NCI-H2081 treated with DMSO at 0.1 percent for 48 hours (cell line): ENCODE data around the gene DGKB.
"Not testable (repeated sequence)": the region's sequence is repeated elsewhere in the genome, so short reads cannot be mapped to it uniquely, and the experiment has no call there.

Source experiments
- DNase-seq: peaks from one replicate; lab custom pipeline; 2025; lab: John Stamatoyannopoulos, UW

The DGKB gene

DNA sequence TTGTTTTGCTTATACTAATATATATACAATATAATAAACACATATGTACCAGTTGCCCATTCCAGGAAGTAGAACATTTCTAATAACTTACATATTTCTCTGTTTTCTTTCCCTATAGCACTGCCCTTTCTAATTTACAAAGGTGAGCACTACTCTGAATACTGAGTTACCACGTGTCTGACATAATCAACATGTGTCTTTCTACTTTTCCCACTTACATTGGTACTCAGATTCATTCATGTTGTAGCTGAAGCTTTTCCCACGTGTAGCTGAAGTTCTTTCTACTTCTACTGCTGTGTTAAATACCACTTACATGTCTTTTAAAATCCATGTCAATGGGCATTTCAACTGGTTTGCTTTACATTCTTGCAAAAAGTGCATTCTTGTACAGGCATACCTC, 317.3 kb downstream of the DGKB start:
- no peak for DNase-seq

DNA sequence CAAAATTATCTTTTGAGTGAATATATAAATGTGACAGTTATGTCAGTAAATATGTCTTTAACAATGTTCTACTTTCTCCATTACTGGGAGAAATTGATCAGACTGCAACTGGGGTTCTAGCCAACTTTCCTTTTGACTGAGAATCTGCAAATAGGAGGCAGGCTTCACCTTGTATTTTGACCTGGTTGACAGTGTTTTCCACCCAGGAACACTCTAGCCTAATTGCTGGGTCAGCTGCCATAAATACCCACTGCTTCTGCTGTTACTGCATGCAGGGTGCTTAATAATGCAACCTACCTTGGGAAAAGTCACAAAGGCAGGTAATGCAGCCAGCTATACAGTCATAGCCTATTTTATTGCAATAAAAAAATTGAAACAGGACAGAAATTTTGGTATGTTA, 319.0 kb downstream of the DGKB start:
- DNase-seq: no peak

DNA sequence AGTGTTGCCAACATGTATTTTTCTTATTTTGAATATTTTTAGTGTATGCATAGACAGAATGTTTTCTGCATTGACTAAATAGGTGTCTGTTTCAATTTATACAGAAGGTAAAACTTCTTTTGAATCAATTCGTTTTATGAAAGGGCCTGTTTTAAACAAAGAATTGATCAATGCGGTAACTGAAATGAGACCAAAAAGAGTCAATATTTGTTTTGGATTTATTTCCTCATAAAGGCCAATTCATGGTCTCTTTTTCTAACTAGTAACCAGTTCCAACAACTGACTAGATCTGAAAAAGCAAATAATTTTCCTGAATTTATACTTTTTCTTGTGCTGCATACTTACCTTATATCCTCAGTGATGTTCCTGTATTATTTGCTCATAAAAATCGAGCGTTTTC, 320.5 kb downstream of the DGKB start:
- no peak for DNase-seq

DNA sequence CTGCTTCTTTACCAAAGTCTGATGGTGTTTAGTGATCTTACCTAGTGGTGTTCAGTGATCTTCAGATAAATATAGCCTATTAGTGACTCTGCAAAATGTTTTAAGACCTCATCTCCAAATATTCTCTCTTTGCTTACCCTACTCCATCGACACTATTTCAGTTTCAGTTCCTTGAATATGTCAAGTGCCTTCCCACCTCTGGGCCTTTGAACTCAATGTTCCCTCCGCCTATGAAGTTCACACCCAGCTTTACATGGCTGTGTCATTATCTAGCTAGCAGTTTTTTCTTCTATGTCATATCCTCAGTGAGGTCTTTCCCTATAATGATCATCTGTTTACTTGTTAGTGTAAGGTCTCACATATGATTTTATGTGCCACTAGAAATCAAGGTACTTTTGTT, 322.6 kb downstream of the DGKB start:
- DNase-seq: no peak

DNA sequence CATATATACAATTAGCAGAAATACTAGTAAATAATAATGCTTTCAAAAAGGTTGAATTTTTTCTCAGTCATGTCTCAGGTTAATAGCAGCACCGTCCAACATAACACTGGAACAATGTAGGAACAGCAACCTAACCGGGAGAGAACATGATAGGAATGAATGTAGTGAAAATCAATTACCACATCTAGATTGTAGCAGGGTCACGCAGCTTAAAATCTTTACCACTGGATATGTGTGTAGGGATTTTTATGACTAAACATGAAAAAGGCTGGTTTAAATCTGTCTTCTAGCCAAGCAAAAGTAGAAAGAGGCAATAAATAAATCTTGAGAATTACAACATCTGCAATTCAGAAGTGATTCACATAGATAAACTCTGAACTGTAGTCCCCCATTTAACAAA, 326.0 kb downstream of the DGKB start:
- no peak for DNase-seq

DNA sequence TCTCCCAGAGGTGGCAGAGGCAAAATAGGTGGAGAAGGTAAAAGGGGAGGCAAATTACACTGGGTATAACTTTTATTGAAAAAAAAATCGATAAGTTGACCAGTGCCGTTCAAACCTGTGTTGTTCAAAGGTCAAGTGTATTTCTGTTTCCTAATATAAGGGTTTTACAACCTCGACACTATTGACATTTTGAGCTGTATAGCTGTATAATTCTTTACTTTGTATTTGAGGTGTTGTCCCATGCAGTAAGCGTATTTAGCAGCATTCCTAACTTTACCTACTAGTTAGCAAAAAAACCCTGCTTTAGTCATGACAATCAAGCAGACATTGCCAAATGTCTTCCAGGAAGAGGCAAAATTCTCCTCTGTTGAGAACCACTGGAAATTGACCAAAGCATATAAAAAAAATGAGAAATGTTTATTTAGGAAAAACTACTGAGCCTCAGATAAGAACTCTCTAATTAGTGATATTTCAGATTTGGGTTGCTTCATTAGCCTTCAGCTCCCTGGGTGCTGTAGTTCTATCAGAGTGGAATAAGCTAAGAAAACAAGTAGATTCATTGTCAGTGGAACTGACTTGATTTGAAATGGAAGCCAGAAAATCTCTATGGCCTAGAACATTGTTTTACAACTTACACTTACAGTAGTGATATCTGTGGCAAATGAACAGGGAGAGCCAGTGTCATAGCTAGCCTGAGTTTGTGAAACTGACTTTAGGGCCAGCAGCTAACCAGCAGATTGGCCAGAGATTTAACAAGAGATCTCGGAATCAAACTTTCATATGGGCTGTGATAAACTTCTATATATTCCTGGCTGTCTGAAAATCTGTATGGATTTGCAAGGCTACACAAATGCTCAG, 331.6 kb downstream of the DGKB start:
- no peak for DNase-seq

DNA sequence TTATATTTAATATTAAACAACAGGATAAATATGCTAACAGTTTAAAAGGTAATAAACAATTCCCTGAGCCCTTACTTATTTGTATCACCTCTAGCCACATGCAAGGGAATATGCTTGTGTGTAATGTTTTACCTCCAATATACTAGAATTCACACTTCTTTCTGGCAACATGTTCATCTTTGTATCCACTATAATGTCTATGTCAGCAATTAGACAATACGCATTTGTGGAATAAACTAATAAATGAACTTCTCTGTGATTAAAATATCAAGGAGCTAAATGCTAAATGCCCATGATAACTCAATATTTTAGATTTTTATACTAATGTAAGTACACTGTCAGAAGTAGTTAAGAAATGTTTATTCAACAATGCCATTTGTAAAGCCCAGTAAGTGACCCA, 350.5 kb downstream of the DGKB start:
- DNase-seq: no peak

DNA sequence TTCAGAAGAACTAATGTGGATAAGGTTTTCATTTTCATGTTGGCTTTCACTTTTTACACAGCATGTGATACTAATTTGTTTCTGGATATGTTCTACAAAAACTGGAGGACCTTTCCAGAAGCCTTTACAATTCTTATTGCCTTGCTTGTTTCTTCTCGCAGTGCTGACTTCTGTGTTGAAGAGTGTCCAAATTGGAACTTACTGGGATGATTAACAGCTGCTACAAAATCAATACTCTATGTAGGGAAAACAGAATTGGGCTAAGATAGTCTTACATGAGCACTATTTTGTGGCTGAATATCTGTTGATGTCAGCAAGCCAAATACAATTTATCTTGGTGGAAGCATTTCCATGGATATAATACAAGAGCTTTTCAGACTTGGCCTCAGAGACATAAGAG, 351.2 kb downstream of the DGKB start:
- DNase-seq: no peak

DNA sequence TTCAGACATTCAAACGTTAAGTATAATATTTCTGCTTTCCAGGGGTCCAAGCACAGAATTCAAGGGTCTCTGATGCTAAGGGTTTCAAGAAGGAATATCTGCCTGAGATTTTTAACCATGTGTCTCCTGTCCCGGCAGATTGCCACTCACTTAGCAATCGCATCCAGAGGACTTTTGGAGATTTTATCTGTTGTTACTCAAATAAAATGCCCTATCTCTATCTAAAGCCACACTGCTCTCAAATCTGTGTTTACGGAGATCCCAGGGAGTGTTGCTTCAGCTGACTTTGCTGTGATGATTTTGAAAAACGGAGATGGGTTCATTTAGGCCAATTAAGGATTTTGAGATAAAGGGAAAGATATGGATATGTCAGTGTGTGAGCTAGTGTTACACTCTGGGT, 359.9 kb downstream of the DGKB start:
- DNase-seq: no peak

DNA sequence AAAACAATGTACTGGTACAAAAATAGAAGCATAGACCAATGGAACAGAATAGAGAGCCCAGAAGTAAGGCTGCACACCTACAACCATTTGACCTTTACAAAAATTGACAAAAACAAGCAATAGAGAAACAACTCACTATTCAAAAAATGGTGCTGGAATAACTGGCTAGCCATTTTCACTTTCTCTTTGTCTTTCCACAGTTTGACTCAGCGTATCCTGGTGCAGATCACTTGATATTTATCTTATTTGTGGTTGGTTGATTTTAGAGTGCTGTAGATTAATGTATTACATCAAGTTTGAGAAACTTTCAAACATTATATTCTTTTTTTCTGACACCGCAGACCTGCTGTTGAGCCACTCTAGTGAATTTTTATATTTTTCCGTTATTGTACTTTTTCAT, 381.4 kb downstream of the DGKB start:
- DNase-seq: no peak

DNA sequence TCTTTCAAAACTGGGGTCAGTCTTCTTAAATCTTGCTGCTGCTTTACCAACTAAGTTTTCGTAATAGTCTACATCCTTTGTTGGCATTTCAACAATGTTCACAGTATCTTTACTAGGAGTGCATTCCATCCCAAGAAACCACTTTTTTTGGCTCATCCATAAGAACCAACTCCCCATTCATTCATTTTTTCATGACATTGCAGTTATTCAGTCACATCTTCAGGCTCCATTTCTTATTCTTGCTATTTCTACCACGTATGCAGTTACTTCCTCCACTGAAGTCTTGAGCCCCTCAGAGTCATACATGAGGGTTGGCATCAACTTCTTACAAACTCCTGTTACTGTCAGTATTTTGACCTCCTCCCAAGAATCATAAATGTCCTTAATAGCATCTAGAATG, 392.3 kb downstream of the DGKB start:
- DNase-seq: no peak

DNA sequence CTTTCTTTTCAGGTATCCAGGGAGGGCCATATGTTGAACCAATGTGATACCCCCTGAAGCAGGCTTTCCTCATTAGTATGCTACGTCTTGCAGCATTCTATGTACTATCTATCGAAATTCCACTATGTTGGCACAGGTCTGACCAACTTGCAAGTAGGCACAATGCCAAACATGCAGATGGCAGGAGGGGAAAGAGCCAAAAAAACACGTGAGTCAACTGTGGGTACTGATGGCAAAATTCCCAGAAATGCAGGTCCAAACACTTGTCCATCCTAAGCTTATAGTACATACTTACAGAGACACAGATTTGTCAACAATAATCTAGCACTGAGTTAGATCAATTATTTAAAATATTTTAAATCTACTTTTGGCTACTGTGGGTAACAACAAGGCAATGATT, 394.9 kb downstream of the DGKB start:
- peak; percentile 75 for DNase-seq

DNA sequence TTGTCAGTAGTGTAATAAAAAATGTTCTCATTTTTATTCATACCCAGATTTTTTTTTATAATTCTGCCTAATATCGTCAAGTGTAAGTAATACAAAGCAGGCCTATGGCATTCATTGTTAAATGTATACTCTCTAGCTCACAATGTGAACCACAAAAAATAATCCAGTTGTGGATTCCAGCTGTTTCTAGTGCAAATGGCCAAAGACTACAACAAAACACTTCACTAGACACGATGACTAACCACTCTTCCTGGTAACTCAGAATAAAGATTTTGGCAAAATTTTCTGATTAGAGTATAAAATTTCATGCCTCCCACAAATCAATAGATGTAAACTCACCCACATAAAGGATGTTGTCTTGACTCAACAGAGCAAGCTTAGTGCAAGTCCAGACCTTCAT, 396.6 kb downstream of the DGKB start:
- DNase-seq: no peak

DNA sequence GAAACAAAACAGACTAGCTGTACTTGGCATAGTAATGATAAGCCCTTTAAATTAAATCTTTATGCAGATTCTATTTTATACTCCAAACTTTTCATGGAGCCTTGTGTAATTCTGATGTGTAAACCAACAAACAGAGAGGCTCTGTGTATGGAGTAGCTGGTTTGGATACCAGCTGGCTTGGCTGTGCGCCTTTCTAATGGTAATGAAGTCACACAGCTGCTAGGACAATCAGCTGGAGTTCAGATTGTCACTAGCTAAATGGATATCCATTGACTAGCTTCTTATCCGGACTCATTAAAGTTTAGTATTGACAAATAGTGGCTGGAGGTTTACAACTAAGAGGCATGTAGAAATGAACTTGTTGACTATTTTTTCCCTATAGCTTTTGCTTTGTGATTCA, 398.4 kb downstream of the DGKB start:
- no peak for DNase-seq

DNA sequence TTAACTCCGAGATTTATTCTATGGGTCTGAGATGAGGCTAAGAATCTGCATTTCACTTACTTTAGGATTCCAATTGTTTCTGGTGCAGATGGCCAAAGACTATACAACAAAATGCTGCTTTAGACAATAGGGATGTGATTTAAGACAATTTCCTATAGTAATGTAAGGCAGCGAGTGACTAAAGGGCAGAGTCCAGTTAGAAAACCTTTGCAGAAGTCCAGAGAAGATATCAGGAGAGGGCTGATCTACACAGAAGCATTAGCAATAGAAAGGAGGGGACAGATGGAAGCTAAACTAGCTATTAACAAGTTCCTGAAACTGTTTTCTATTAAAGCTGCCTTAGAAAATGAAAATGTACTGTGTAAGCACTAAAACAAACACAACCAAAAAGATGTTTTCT, 398.9 kb downstream of the DGKB start:
- no peak for DNase-seq

DNA sequence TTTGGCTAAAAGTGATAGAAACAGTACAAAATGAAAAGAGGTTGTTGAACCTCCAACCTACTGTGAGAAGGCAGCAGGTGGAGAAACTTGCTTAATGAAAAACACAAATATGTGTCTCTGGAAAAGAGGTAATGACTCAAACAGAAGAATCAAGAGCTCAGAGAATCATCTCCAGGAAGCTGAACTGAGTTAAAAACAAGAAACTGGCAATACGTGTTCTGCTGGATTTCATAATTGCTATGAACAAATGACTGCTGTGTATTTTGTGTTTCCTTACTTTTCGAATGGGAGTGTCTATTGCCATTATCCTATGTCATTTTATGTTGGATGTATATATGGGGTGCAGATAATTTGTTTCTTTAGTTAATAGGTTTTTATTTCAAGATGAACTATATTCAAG, 401.1 kb downstream of the DGKB start:
- no peak for DNase-seq

DNA sequence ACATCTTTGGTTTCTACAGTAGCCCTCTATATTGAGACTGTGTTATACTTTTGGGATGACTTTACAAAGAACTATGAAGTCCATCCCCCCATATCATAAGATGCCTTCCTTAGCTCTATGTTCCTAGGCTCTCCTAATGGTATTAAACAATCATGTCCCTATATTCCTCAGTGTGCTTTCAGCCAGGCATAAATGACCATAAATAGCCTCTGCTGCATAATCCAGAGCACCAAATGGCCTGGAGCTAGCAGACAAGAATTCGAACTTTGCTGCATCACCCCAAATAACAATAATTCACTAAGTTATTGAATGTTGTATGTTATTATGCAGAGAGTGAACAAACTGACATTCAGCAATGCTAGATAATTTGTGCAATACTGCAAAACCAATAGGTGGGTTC, 405.2 kb downstream of the DGKB start:
- DNase-seq: no peak

DNA sequence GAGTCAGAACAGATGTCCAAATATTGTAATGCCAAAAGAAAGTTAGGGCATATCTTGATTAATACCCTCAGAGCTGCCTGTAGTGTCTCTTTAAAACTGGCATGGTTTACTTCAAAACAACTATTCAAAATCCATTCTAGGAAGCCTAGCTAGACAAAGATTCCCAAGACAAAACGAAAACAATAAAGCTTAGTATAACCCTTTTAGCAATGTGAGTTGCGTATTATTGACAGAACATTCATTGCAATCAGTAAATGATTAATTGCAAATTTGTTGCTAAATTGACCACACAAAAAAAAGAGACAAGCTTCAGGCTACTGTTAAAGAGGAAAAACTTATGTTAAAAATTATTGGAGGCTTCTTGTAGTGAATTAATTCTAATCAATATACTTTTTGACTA, 406.9 kb downstream of the DGKB start:
- DNase-seq: no peak

DNA sequence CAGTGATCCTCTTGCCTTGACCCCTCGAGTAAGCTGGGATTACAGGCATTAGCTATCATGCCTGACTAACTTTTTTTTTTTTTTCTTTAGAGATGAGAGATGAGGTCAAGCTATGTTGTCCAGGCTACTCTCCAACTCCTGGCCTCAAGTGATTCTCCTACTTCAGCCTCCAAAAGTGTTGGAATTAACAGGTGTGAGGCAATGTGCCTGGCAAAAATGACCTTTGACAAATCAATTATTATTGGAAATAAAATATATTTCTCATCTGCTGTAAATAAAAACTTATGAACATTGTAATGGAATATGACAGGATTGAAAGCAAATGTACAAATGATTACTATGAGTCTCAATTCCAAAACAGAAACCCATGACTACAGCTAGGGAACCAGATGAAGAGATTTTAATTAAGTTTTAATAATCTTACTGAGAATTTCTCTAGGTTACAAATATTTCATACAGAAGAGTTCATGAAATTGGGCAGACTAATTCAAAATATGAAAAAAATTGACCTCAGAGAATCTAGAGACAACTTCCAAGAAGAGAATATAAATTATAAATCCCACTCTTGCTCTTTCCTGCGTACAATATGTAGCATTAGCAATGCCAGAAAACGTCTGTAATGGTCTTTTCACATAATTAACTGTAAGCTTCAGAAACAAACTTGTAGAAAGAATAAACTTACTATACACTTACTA, 414.7 kb downstream of the DGKB start:
- no peak for DNase-seq

DNA sequence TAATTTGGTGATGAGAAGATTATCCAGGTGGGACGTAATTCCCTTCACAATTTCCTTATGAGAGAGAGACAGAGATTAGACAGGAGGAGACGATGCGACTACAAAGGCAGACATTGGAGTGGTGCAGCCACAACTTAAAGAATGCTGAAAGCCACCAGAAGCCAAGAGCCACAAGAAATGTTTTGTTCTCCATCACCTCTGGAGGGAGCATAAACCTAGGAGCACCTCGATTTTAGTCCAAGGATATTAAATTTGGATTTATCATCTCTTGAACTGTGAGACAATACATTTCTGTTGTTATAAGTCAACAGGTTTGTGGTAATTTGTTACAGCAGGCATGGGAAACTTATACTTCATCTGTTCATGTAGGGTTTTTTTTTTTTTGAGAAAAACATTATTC, 418.9 kb downstream of the DGKB start:
- no peak for DNase-seq

DNA sequence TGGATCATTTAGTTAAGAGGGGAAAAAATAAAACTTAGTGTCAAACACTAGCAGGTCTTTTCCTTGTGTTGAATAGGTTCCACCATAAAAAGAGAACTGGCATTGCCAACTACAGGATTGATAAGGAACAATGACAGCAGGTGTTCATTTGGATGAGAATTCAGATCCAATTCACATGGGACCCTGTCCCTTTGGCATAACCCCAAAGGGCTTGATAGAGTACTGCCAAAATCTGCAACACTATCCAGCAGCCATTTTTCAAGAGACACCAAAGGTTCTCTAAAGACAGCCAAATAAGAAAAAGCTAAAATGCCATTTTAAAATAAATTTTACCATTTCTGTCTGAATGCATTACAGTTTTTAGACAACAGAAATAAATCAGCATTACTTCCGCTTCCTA, 422.3 kb downstream of the DGKB start:
- DNase-seq: no peak

DNA sequence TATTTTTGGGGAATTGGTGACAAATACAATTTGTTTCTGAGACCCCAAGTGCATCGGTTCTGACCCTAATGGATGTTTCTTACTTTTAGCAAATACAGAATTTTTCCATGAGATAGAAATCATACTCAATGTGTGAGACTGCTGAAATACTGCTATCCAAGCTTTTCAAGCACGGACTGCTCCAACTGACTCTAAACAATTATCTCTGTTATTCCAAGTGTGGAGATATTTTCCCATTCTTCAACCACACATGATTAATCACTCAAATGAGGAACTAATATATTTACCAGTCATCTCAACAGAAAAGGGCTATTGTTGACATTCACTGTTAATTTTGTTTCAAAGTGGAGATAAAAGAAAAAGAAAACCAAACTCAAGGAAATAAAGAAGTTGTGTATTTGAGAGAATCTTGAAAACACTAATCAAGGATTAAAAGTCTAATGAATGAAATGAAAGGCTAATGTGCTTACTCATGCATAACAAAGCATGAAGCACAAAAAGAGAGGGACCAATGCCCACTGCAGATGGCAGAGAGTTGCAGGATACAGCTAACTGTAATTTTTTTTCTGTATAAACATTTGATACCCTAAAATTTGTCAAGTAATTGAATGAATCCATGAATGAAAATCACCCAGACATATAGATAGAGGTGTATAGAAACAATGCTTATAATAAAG, 423.6 kb downstream of the DGKB start:
- no peak for DNase-seq

DNA sequence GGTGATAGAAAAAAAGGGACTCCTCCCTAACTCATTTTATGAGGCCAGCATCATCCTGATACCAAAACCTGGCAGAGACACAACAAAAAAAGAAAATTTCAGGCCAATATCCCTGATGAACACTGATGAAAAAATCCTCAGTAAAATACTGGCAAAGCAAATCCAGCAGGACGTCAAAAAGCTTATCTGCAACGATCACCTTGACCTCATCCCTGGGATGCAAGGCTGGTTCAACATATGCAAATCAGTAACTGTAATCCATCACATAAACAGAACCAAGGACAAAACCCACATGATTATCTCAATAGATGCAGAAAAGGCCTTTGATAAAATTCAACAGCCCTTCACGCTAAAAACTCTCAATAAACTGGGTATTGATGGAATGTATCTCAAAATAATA, 440.8 kb downstream of the DGKB start:
- not testable (repeated sequence) for DNase-seq
